Measurements from ENCODE around the gene HBA1. TPM values are rescaled to one million over a fixed set of nuclear protein-coding genes. Genes with fewer than 3 reads are reported as not detected.

HBA1 gene
- polyA plus RNA-seq, 1 donor from 2014 or later = not detected

DNA sequence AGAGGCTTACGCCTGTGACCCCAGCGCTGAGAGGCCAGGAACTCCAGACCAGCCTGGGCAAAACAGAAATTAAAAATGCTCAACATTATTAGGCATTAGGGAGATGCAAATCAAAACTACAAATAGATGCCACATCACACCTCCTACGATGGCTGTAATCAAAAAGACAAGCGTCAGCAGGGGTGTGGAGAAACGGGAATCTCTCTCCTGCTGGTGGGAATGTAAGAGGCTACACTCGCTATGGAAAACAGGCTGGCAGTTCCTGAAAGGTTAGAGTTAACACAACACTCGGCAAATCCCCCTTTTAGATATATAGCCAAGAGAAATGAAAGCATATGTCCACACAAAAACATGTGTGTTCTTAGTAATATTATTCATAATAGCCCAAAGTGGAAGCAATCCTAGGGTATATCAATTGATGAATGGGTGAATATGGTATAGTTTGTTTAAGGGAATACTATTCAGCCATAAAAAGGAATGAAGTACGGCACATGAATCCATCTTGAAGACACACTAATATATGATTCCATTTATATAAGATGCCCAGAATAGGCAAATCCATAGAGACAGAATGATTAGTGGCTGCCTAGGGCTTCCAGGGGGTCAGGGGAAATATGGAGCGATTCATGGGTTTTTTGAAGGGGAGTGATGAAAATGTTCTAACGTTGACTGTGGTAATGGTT lies 36.2 kb upstream of the HBA1 start:
- H3K9ac ChIP-seq (ENCODE audit: low read length) = no peak overlapping the region
- no peak overlapping the region for H3K27ac ChIP-seq (ENCODE audit: low read length)
- H3K4me2 ChIP-seq (ENCODE audit: low read length) = no peak overlapping the region
- no peaks in the 10 kb centered on the region for H3K9me2 ChIP-seq (ENCODE audit: insufficient read depth, low read length)
- H4K20me1 ChIP-seq (ENCODE audit: insufficient read depth) = no peaks in the 10 kb centered on the region
- H2AFZ ChIP-seq (ENCODE audit: low read depth, low read length) = no peak overlapping the region
- no peak overlapping the region for H3K4me3 ChIP-seq (ENCODE audit: low read length)
- no peaks in the 10 kb centered on the region for H3K79me2 ChIP-seq (replicated peaks; ENCODE audit: insufficient read depth, low read length)
- no peaks in the 10 kb centered on the region for H3K36me3 ChIP-seq (ENCODE audit: insufficient read depth, low read length)
- TF ChIP-seq SMC3 (conservative IDR thresholded peaks at IDR 0.05; ENCODE audit: poor library complexity) (no peak), POLR2AphosphoS5 (IDR thresholded peaks at IDR 0.05) (no peak), RAD21 (conservative IDR thresholded peaks at IDR 0.05) (no peak)
- TF ChIP-seq, protein P1, sequence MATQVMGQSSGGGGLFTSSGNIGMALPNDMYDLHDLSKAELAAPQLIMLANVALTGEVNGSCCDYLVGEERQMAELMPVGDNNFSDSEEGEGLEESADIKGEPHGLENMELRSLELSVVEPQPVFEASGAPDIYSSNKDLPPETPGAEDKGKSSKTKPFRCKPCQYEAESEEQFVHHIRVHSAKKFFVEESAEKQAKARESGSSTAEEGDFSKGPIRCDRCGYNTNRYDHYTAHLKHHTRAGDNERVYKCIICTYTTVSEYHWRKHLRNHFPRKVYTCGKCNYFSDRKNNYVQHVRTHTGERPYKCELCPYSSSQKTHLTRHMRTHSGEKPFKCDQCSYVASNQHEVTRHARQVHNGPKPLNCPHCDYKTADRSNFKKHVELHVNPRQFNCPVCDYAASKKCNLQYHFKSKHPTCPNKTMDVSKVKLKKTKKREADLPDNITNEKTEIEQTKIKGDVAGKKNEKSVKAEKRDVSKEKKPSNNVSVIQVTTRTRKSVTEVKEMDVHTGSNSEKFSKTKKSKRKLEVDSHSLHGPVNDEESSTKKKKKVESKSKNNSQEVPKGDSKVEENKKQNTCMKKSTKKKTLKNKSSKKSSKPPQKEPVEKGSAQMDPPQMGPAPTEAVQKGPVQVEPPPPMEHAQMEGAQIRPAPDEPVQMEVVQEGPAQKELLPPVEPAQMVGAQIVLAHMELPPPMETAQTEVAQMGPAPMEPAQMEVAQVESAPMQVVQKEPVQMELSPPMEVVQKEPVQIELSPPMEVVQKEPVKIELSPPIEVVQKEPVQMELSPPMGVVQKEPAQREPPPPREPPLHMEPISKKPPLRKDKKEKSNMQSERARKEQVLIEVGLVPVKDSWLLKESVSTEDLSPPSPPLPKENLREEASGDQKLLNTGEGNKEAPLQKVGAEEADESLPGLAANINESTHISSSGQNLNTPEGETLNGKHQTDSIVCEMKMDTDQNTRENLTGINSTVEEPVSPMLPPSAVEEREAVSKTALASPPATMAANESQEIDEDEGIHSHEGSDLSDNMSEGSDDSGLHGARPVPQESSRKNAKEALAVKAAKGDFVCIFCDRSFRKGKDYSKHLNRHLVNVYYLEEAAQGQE (IDR thresholded peaks at IDR 0.05; ENCODE audit: borderline replicate concordance) = no peak
- H3K27me3 ChIP-seq (ENCODE audit: insufficient read depth, low read depth, low read length) = no peaks in the 10 kb centered on the region
- H3F3A ChIP-seq (ENCODE audit: insufficient read depth, low read length, poor library complexity, severe bottlenecking) = no peaks in the 10 kb centered on the region
- no peaks in the 10 kb centered on the region for H3K9me3 ChIP-seq (ENCODE audit: low read length)

DNA sequence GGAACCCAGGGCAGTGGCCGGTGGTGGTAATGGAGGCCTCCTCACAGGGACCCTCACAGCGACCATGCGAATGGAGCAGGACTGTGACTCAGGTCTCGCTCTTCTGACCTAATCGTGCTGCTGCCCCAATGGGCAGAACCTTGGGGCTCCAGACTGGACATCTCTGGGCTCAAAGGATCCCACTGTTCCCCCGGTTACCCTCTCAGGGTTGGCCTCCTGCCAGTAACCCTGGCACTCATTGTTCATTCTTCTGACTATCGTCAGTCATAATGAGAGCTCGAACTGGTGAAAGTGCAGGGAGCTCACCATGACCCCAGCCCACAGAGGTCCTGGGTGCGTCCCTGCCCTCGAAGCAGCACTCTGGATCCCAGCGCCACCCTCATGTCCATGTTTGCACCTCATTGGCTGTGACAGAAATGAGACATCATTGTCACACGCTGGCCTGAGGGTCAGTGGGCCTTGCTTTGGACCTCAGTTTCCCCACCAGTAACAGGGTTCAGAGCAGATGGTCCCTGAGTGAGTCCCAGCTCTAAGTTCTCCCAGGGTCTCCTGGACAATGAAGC lies 34.0 kb upstream of the HBA1 start:
- no peaks in the 10 kb centered on the region for H3K36me3 ChIP-seq (ENCODE audit: insufficient read depth, low read length)
- TF ChIP-seq POLR2AphosphoS5 (IDR thresholded peaks at IDR 0.05) (no peak), RAD21 (conservative IDR thresholded peaks at IDR 0.05) (no peak), TAF1 (IDR thresholded peaks at IDR 0.05; ENCODE audit: low read depth) (no peak), EP300 (conservative IDR thresholded peaks at IDR 0.05; ENCODE audit: poor library complexity, severe bottlenecking) (no peak), EZH2 (IDR thresholded peaks at IDR 0.05; ENCODE audit: borderline replicate concordance, insufficient read depth, low read length, poor library complexity, severe bottlenecking) (no peak), MXI1 (conservative IDR thresholded peaks at IDR 0.05; ENCODE audit: poor library complexity, severe bottlenecking) (no peak), SMC3 (conservative IDR thresholded peaks at IDR 0.05; ENCODE audit: poor library complexity) (no peak)
- TF ChIP-seq, protein P1 (IDR thresholded peaks at IDR 0.05; ENCODE audit: borderline replicate concordance) = no peak
- TF ChIP-seq, protein P2, sequence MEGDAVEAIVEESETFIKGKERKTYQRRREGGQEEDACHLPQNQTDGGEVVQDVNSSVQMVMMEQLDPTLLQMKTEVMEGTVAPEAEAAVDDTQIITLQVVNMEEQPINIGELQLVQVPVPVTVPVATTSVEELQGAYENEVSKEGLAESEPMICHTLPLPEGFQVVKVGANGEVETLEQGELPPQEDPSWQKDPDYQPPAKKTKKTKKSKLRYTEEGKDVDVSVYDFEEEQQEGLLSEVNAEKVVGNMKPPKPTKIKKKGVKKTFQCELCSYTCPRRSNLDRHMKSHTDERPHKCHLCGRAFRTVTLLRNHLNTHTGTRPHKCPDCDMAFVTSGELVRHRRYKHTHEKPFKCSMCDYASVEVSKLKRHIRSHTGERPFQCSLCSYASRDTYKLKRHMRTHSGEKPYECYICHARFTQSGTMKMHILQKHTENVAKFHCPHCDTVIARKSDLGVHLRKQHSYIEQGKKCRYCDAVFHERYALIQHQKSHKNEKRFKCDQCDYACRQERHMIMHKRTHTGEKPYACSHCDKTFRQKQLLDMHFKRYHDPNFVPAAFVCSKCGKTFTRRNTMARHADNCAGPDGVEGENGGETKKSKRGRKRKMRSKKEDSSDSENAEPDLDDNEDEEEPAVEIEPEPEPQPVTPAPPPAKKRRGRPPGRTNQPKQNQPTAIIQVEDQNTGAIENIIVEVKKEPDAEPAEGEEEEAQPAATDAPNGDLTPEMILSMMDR (IDR thresholded peaks at IDR 0.05; ENCODE audit: poor library complexity, severe bottlenecking) = no peak
- H3K79me2 ChIP-seq (replicated peaks; ENCODE audit: insufficient read depth, low read length) = no peaks in the 10 kb centered on the region
- no peaks in the 10 kb centered on the region for H3K27me3 ChIP-seq (ENCODE audit: insufficient read depth, low read depth, low read length)
- no peaks in the 10 kb centered on the region for H3K9me3 ChIP-seq (ENCODE audit: low read length)
- H3F3A ChIP-seq (ENCODE audit: insufficient read depth, low read length, poor library complexity, severe bottlenecking) = no peaks in the 10 kb centered on the region
- H3K27ac ChIP-seq (ENCODE audit: low read length) = no peak overlapping the region
- no peak overlapping the region for H3K4me2 ChIP-seq (ENCODE audit: low read length)
- no peaks in the 10 kb centered on the region for H3K9me2 ChIP-seq (ENCODE audit: insufficient read depth, low read length)
- H2AFZ ChIP-seq (ENCODE audit: low read depth, low read length) = no peak overlapping the region
- H3K9ac ChIP-seq (ENCODE audit: low read length) = no peak overlapping the region
- H3K4me3 ChIP-seq (ENCODE audit: low read length) = no peak overlapping the region
- H4K20me1 ChIP-seq (ENCODE audit: insufficient read depth) = no peaks in the 10 kb centered on the region

All from neural cell (in vitro differentiated cells).